ENCODE data around the gene DCLRE1B. TPM values are rescaled to one million over a fixed set of nuclear protein-coding genes. Genes with fewer than 3 reads are reported as not detected.

DCLRE1B gene
- total and polyA plus RNA-seq, 9 of the 15 experiments (the other 6 are each of a cell fraction or from before 2014, with no cell fraction given), result 10.6 to 28.8 (median 17.2) TPM

- no peak for TF ChIP-seq ARID2 (IDR thresholded peaks at IDR 0.05)
- TF ChIP-seq MECOM (CRISPR knock-in tag; IDR thresholded peaks at IDR 0.05), result no peak
- no peak for TF ChIP-seq ZNF280B (CRISPR knock-in tag; IDR thresholded peaks at IDR 0.05)
- TF ChIP-seq EP400 (IDR thresholded peaks at IDR 0.05), result peak; percentile 33
- no peak for TF ChIP-seq CBFA2T2 (conservative IDR thresholded peaks at IDR 0.05)
- no peak for TF ChIP-seq MTA2 (IDR thresholded peaks at IDR 0.05; ENCODE audit: low read depth)
- TF ChIP-seq JUN (IDR thresholded peaks at IDR 0.05; ENCODE audit: borderline replicate concordance, low read depth, low read length), result no peak
- TF ChIP-seq JUN (CRISPR knock-in tag; IDR thresholded peaks at IDR 0.05; ENCODE audit: borderline replicate concordance), result no peak
- no peak for TF ChIP-seq AFF4 (CRISPR knock-in tag; IDR thresholded peaks at IDR 0.05)
- TF ChIP-seq KHSRP (IDR thresholded peaks at IDR 0.05), result no peak; the same call in 1 of the 2 replicates
- no peak for TF ChIP-seq ZC3H11A (IDR thresholded peaks at IDR 0.05; ENCODE audit: low read depth, low read length)
- no peak for TF ChIP-seq ZNF586 (CRISPR knock-in tag; conservative IDR thresholded peaks at IDR 0.05)
- peak in 1 of 2 experiments; percentile 81; a peak in 1 of 4 replicates for TF ChIP-seq SIN3A (IDR thresholded peaks at IDR 0.05; ENCODE audit: borderline replicate concordance in 2 of 2, control insufficient read depth in 1 of 2, low read depth in 2 of 2, low read length in 2 of 2)
- TF ChIP-seq BACH1 (tag; IDR thresholded peaks at IDR 0.05), result no peak
- no peak for TF ChIP-seq L3MBTL2 (IDR thresholded peaks at IDR 0.05)
- no peak for TF ChIP-seq ID3 (CRISPR knock-in tag; IDR thresholded peaks at IDR 0.05)
- 0 out of 2 replicates have a peak, but pooled peaks have one; percentile 44 for TF ChIP-seq ID3 (tag; IDR thresholded peaks at IDR 0.05)
- TF ChIP-seq ZNF707 (CRISPR knock-in tag; conservative IDR thresholded peaks at IDR 0.05), result no peak
- TF ChIP-seq EP300 (IDR thresholded peaks at IDR 0.05; ENCODE audit: low read length), result no peak
- TF ChIP-seq POLR3G (IDR thresholded peaks at IDR 0.05; ENCODE audit: extremely low read depth, insufficient read length, insufficient replicate concordance), result no peak
- TF ChIP-seq RFX5 (IDR thresholded peaks at IDR 0.05; ENCODE audit: low read depth, low read length), result no peak
- TF ChIP-seq FOXJ2 (tag; IDR thresholded peaks at IDR 0.05), result no peak
- no peak for TF ChIP-seq DDX20 (tag; IDR thresholded peaks at IDR 0.05; ENCODE audit: low read depth)
- no peak for TF ChIP-seq PRPF4 (IDR thresholded peaks at IDR 0.05; ENCODE audit: insufficient read depth, low read depth, low read length, poor library complexity, severe bottlenecking)
- no peak for TF ChIP-seq RBM15 (IDR thresholded peaks at IDR 0.05; ENCODE audit: insufficient read depth, low read length)
- no peak for TF ChIP-seq ZNF217 (CRISPR knock-in tag; IDR thresholded peaks at IDR 0.05)
- TF ChIP-seq BRD4 (IDR thresholded peaks at IDR 0.05), result no peak
These were observed 322 bp downstream of the DCLRE1B start (continued) for GRCh38 chr1:113905435-113905861.

Data from K562 (cell line).